A673 (cell line): ENCODE data around the gene MYBPHL.

Source experiments
- EZH2 ChIP-seq: fragments of 200-600 bp; sonication (generic); IDR thresholded peaks from 2 replicates; pipeline ENCODE4 v1.6.1; 2017; ENCODE audit warnings: borderline replicate concordance, low read depth, mild to moderate bottlenecking, mixed read lengths, antibody characterized with exemption, low read length; ENCODE audit not compliant: poor library complexity, severe bottlenecking
- TF ChIP-seq, protein P1 (sequence below): fragments of 300-800, 200-600 bp; sonication (generic); conservative IDR thresholded peaks from 2 replicates; pipeline ENCODE4 v1.5.1; 2017; ENCODE audit warnings: low read depth, mild to moderate bottlenecking, antibody characterized with exemption, low read length, moderate library complexity, mixed read lengths

DNA sequence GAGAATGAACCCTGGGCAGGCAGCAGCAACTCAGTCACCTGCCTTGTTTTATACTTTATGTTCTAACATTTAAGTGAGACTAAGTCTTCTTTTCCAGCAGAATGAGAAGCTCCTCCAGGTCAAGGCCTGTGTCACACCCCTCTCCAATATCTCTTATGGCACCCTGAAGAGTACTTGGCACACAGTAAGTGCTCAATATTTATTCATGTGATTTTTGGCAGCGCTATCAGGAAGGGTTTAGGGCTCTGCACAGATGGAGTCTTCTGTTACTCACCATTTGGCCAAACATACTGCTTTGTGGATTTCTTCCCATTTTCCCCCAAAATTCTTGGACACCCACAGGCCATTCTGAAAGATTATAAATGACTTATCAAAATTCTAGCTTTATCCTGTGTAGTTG lies 43.8 kb upstream of the MYBPHL start:
- TF ChIP-seq, protein P1, sequence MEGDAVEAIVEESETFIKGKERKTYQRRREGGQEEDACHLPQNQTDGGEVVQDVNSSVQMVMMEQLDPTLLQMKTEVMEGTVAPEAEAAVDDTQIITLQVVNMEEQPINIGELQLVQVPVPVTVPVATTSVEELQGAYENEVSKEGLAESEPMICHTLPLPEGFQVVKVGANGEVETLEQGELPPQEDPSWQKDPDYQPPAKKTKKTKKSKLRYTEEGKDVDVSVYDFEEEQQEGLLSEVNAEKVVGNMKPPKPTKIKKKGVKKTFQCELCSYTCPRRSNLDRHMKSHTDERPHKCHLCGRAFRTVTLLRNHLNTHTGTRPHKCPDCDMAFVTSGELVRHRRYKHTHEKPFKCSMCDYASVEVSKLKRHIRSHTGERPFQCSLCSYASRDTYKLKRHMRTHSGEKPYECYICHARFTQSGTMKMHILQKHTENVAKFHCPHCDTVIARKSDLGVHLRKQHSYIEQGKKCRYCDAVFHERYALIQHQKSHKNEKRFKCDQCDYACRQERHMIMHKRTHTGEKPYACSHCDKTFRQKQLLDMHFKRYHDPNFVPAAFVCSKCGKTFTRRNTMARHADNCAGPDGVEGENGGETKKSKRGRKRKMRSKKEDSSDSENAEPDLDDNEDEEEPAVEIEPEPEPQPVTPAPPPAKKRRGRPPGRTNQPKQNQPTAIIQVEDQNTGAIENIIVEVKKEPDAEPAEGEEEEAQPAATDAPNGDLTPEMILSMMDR, result no peak
- no peak for TF ChIP-seq EZH2
